Measurements from ENCODE around the gene CDH10.

CDH10 gene

GRCh38 chr5:24491490-24491889 lies 153.3 kb downstream of the CDH10 start:
- in situ Hi-C loops (cut with HindIII; ENCODE audit: low sequenced_read_pairs), result no loop called here

GRCh38 chr5:24487368-24488229 lies 157.2 kb downstream of the CDH10 start:
- in situ Hi-C loops (cut with HindIII; ENCODE audit: low sequenced_read_pairs), result no loop called here

- in situ Hi-C loops (cut with HindIII; ENCODE audit: low sequenced_read_pairs), result no loop called here
These were observed 163.8 kb downstream of the CDH10 start for GRCh38 chr5:24480952-24481351.

DNA sequence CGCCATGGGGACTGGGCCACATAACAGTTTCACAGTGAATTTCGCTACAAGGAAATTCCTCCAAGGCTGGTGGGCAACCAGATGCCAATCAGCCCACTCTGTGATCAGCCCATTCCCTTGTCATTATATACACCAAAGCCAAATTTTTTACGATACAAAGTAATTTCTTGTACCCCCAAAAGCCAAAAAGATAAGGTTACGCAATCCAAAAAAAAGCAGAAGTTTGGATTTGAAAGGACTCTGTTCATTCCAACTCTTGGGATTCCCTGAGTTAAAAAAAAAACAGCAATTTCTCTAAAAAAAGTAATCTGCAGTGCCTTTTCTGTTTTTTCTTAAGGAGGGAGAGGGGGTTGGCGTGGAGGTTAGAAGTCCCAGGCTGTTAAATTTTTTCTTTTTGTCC lies 166.8 kb downstream of the CDH10 start:
- in situ Hi-C loops (cut with HindIII; ENCODE audit: low sequenced_read_pairs), result no loop called here

DNA sequence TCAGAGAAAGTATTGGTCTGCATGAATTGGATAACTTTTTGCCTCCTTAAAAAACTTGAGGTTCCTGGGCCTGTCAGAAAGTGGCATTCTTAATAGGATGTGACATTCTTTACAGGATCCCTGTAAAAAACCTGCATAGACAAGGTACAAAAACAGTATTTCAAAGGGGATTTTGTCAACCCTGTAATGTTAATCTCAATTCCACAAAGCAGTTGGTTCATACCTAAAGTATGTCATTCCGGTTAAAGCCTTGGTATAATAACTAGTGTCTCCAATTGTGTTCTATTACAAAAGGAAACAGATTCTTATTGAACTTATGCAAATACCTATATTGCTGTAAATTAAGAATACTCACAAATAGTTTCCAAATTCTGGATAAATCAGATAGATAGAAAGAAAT lies 169.7 kb downstream of the CDH10 start:
- in situ Hi-C loops (cut with HindIII; ENCODE audit: low sequenced_read_pairs), result no loop called here

GRCh38 chr5:24474685-24475084 lies 170.1 kb downstream of the CDH10 start:
- in situ Hi-C loops (cut with HindIII; ENCODE audit: low sequenced_read_pairs), result no loop called here

- in situ Hi-C loops (cut with HindIII; ENCODE audit: low sequenced_read_pairs), result no loop called here
These were observed 172.3 kb downstream of the CDH10 start for GRCh38 chr5:24472518-24472917.

DNA sequence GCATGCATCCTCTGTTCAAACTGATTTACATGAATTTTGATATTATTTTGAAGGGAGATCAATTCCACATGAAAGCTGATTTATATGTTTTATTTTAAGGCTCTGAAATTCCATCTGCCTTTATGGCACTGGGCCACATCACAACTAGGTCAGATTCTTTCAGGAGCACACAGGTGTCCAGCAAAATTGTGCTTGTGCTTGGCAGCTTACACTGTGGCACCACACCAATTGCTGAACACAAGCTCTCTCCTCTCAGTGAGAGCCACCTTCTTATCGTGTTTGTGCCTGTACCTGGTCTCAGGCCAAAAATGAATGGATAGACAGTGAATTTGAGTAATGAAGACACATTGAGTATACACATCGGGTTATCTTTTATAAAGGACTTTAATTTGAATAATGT lies 200.4 kb downstream of the CDH10 start:
- in situ Hi-C loops (cut with HindIII; ENCODE audit: low sequenced_read_pairs), result no loop called here

- in situ Hi-C loops (cut with HindIII; ENCODE audit: low sequenced_read_pairs), result no loop called here
These were observed 205.3 kb downstream of the CDH10 start for GRCh38 chr5:24439465-24439864.
